ENCODE data around the gene STRC.
"Not testable (repeated sequence)": the region's sequence is repeated elsewhere in the genome, so short reads cannot be mapped to it uniquely, and the experiment has no call there.

DNA sequence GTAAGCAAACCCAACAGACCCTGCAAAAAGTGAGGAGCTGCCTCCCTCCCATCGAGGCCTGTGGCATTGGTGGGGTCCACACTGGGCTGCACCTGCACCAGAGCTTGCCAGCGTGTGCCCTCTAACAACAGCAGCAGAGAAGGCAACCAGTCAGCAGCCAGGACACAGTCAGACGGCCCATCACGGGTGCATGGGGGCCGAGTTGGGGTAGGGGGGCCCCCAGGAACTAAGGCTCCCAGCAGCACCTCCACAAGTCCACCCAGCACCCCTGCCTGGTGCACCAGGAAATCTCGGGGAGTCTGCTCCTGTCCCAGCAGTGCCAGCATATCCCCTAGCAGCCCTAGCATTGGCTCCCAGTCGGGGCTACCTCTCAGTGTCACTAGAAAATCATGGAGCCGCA, 850 bp downstream of the STRC start:
- TF ChIP-seq, protein P1, sequence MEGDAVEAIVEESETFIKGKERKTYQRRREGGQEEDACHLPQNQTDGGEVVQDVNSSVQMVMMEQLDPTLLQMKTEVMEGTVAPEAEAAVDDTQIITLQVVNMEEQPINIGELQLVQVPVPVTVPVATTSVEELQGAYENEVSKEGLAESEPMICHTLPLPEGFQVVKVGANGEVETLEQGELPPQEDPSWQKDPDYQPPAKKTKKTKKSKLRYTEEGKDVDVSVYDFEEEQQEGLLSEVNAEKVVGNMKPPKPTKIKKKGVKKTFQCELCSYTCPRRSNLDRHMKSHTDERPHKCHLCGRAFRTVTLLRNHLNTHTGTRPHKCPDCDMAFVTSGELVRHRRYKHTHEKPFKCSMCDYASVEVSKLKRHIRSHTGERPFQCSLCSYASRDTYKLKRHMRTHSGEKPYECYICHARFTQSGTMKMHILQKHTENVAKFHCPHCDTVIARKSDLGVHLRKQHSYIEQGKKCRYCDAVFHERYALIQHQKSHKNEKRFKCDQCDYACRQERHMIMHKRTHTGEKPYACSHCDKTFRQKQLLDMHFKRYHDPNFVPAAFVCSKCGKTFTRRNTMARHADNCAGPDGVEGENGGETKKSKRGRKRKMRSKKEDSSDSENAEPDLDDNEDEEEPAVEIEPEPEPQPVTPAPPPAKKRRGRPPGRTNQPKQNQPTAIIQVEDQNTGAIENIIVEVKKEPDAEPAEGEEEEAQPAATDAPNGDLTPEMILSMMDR (IDR thresholded peaks at IDR 0.05 in 8 of 11, conservative IDR thresholded peaks at IDR 0.05 in 3 of 11) = not testable (repeated sequence)
- not testable (repeated sequence) for TF ChIP-seq POLR2A, POLR2AphosphoS5 (IDR thresholded peaks at IDR 0.05)

Measured in spleen (tissue), 7 donors.